GM18511 (cell line): ENCODE measurements around the gene MEX3C.

ENCODE experiments used
- ATAC-seq: cut with Tn5 transposase; IDR thresholded peaks from one replicate; pipeline ENCODE4 v1.9.1; 2021; ENCODE audit warnings: mild to moderate bottlenecking, moderate library complexity; ENCODE audit not compliant: unreplicated experiment

The MEX3C gene

DNA sequence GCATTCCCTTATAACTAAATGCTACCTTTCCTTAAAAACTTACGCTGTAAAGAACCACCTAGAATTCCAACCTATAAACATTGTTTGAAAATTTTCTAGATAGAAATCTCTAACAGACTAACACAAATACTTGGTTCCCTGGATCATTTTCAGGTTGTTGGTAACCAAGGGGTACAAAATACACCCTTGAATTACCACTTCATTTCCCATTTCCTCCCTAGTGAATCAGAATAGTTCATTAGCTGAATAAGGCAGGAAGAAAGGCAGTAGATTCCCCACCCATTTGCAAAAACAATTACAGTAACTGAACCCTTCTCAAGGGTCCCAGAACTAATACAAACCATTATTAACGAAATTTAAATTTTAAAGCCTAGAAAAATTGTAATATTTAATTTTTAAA, 5.5 kb downstream of the MEX3C start:
- no peak for ATAC-seq

DNA sequence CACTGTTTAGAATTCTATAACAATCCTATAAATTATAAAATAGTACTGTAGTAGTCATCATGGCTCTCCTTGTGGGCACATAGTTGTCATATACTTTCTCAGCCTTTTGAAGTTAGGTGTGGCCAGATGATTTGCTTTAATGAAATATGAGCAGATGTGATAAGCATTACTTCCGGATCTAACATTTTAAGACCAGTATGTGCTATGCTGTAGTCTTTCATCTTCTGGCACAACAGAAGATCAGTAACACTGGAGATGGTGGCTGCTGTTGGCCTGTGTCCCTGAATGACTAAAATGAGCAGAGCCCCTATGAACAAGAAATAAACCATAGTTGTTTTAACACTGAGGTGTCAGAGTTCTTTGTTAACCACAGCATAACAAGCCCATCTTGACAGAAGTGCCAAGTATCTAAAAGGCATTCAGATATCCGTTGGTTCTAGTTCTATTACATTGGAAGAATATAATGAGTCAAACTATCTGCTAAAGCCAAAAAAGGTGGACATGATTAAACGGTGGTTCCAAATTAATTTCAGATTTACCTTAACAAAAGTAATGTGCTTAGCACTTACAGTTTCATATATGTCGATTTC, 6.3 kb downstream of the MEX3C start:
- ATAC-seq, result no peak

DNA sequence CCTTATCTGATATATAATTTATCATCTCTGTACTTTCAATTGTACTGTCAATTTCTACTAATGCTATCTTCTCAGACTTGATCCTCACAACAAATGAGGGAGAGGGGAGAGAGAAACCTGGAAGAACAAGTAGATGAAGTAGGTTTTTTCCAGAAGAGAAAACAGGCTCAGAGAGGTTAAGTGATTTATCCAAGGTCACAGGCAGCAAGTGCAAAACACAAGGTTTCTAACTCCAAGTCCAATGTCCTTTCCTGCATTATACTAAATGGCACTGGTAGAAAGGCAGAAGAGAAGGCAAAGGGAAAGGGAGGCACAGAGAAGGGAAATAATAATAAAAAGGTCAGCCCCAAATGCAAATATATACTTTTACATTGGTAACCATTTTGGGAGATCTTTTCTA, 7.5 kb downstream of the MEX3C start:
- ATAC-seq, result no peak

DNA sequence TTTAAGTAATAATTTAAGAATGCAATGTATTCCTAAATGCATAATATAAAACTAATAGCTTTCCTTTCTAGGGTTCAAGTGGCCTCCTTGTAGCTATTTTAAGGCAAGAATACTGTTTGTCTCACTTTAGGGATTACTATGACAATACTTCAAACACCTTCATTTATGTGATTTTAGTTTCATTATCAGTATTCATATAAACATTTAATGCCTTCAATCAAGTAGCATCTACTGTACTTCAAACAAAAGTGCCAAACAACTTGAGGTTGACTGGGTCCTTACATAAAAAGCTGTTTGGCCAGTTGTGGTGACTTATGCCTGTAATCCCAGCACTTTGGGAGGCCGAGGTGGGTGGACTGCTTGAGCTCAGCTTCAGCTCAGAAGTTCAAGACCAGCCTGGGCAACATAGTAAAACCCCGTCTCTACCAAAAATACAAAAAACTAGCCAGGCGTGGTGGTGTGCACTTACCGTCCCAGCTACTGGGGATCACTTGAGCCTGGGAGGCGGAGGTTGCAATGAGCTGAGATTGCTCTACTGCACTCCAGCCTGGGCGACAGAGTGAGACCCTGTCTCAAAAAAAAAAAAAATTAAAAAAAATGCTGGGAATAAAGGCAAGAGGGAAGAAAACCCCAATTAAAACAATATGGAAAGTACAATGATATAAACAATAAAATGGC, 9.3 kb downstream of the MEX3C start:
- peak; percentile 59 for ATAC-seq

DNA sequence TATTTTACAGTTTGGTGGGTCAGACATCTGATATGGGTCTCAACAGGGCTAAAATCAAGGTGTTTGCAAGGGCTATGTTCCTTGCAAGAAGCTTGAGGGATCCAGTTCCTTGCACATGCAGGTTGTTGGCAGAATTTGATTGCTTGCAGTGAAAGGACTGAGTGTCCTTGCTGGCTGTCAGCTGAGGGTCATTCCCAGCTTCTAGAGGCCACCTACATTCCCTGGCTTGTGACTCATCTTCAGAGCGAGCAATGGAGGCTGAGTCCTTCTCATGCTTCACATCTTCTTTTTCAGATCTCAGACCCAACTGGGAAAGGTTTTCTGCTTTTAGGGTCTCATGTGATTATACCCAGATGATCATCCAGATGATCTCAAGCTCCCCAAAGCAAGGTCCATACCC, 12.4 kb downstream of the MEX3C start:
- ATAC-seq, result no peak

DNA sequence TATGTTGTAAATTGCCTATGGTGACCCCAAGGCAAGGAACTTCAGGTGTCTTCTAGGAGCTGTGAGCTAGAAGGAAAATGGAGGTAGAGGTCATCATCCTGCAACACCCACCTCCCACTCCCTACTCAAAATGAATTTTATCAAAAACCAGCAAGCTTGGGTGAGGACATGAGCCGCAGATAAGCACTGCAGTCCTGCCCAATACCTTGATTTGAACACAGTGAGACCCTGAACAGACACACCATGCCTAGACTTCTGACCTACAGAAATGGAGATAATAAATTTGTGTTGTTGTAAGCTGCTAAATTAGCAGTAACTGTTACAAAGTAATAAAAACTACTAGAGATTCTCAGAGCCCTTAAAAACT, 13.4 kb downstream of the MEX3C start:
- no peak for ATAC-seq

DNA sequence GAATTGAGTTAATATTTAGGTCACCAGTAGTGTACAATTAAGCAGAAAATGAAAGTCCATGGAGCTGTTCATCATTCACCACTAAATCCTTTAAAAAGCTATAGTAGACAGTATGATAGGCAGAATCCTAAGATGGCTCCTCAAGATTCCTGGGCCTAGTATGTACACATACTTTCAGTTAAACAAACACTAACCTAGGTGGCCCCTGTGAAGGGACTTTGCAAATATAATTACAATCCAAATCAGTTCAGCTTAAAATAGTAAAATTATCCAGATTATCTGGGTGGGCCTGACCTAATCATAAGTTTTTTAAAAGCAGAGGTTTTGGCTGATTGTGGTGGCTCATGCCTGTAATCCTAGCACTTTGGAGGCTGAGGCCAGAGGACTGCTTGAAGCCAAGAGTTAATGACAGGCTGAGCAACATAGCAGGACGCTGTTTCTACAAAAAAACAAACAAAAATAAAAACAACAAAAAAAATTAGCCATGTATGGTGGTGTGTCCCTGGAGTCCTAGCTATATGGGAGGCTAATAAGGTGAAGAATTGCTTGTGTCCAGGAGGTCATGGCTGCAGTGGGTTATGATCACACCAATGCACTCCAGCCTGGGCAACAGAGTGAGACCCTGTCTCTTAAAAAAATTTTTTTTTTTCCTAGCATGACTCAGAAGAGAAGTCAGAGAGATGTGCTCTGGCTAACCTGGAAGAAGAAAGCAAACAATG, 13.9 kb downstream of the MEX3C start:
- ATAC-seq, result no peak

DNA sequence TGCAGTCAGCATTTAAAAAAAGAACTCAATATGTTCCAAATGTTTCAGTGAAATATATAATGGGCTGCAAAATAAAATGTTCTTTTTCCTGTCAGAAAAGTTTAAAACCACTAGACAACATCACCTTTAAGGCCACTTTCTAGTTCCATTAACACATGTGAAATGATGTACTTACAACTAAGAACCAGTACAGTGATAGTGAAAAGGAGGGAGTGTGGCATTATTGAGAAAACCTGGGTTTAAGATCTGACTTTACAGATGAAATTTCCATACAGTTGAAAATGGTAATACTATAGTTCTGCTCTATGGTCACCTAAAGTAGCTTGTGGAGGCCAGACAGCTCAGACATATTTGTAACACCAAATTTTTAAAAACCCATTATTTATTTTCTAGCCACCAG, 14.7 kb downstream of the MEX3C start:
- ATAC-seq, result no peak

DNA sequence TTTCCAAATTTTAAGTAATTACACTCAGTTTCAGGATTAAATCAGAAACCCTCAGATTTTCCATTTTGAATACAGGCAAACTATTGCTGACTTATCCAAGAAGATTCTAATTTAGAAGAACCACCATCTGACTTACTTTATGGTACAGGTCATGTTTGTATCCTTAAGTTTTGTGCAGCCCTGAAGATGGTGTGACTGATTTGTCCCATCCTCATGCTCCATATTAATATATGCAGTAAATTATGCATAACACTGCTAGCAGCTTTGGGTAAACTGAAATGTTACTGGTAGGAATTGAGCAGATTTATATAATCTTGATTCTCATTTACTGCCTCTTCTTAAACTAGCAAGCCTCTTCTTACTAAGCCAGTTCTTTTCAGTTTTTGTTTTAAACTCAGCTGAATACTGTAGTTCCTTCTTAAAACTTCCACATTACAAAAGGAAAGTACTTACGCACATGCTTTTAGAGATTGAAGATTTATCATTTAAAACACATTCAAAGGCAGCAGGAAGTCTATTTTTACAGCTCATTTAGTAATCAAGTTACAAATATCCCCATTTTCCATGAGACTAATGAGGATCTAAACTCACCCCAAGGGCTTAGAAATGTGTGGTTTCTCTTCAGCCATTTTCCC, 25.7 kb downstream of the MEX3C start:
- peak; percentile 14 for ATAC-seq

DNA sequence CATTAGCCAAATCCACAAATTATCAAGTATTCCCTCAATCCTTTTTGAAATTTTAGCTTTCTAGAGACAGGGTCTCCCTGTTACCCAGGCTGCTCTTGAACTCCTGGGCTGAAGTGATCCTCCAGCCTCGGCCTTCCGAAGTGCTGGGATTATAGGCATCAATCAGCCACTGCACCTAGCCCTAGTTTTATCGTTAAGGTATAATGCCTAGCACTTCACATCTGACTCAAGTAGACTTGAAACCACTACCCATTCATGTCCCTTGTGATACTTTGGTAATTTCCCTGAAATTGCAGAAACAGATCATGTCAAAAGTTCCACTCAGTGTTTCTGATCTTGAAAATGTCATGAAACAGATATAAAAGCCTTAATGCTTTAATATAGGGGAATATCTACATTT, 26.3 kb downstream of the MEX3C start:
- ATAC-seq, result peak; percentile 67

DNA sequence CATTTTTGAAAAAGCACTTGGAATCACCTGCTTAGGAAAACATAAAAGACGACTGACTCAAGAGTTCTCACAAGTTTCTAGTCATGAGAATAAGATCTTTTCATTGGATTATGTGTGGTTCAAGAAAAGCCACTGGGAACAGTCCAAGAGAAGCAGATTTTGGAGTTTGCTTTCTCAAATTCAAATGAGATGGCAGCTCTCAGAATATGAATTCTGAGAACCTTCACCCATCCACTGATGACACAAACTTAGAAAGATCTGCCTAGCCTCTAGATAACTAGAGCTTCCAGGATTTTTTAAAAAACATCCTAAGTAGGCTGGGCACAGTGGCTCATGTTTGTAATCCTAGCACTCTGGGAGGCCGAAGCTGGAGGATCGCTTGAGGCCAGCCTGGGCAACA, 26.8 kb downstream of the MEX3C start:
- ATAC-seq, result no peak

DNA sequence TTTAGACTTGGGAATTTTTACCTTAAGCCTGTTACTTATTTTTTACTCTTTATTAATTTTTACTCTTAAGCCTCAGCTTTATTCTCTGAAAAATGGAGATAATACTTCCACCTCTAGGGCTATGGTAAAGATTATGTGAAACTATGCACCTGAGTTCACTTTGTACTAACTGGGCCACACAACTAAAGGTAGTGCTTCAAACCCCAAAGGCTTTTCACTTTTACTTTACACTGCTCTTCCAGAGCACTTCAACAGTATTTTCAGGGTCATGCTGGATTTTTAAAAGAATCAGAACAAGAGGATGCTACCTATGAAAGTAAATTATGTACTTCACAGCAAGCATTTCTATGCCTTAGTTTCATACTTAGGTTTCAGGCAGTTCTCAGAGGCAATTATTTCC, 27.8 kb downstream of the MEX3C start:
- ATAC-seq, result peak; percentile 39

DNA sequence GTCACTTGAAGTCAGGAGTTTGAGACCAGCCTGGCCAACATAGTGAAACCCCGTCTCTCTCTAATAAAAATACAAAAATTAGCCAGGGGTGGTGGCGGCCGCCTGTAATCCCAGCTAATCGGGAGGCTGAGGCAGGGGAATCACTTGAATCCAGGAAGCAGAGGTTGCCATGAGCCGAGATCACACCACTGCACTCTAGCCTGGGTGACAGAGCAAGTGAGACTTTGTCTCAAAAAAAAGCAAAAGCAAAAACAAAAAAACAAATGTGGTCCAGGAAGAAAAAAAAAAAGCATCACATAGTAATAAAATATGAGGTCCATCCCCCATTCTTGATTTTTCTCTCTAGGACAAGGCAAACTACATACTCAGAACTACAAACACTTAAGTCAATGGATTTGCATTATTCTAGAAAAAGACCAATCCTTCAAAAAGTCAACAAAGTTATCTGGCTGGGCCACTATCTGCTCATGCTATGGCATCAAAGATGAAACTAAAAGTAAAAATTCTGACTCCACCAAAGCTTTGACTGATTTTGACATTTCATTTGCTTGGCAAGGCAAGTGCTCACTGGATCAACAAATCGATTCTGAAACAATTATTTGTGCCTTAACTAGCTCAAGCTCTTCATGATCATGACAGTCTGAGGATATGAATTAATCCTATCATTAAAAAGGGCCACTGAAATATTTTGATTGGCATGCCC, 28.4 kb downstream of the MEX3C start:
- ATAC-seq, result peak; percentile 48

DNA sequence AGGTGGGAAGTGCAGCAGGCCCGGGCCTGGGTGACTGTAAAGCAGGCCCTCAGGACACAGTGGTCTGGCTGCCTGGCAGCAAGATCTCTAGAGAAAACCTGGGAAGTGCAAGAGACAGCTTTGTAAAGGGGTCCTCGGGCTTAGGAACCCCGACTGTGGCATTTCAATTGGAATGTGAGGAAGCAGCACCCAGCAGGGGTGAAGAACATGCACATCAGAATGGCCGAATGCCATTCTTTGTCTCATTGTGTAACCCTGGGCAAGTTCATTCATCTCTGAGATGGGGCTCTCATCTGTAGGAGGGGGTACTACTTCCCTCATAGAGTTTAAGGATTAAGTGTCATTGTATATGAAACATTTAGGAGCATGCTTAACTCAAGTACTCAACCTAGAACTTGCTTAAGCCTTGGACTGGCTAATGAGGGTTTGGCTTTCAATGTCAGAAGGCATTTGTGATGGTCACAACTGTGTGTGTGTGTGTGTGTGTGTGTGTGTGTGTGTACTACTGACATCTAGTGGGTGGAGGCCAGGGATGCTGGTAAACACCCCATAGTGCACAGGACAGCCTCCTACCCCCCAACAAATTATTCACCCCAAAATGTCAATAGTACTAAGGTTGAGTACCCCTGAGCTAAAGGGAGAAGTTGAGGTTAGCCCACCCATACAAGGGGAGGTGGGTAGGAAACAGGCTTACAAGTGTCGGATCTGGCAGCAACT, 29.3 kb downstream of the MEX3C start:
- ATAC-seq, result no peak

DNA sequence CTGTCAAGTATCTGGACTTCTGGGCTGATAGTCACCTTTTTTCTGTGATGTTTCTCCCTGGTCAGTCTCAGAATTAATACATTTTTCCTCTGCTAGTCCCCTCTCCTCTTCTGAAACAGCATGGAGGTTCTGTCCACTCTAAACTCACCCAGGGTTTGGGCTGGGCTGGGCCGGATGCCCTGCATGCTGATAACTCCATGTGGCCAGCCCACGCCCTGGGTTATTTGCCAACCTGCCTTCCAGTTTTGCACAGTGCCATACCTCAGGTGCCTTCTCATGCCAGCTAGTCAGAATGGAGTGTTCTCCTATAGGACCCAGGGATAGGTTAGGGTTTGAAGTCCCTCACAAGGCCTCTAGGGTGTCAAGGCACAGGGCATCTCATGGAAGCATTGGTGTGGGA, 32.2 kb downstream of the MEX3C start:
- no peak for ATAC-seq

DNA sequence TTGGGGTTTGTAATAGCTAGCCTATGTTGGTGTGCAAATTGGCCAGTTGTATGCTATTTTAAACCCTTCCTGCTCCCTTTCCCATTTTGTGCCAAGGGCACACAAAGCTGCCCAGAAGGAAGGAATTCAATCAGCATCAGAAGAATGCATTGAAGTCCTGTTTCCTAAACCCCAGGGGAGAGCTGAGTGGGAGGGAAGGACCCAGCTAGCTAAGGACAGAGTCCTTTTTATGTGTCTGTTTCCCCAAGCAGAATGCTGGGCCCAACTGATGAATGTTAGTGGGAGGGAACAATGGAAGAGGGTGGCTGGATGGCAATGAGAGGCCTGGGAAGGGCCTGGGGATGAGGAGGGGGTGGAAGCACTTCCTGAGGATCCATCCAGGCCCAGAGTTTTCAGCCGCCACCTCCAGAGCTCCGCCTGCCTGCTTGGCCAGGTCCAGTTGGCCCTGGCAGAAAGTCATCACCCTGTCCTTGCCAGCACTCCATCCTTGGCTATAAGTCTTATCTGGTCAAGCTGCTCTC, 32.7 kb downstream of the MEX3C start:
- no peak for ATAC-seq

DNA sequence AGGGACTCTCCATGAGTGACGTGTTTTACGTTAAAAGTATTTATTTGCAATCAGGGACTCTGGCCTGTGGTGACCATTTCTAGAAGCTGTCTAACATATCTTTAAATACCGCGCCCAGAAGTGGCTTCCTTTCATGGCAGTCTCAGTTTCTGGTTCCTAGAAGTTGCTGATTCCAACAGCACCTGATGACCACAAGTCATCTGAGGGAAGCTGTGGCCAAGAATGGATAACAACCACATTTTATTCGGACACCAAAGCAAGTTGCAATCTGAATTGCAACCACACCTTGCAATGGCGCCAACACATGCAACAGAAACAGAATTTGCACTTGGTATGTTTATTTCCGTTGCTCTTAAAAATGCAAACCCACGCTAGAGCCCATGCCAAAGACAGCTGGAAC, 33.1 kb downstream of the MEX3C start:
- ATAC-seq, result no peak

DNA sequence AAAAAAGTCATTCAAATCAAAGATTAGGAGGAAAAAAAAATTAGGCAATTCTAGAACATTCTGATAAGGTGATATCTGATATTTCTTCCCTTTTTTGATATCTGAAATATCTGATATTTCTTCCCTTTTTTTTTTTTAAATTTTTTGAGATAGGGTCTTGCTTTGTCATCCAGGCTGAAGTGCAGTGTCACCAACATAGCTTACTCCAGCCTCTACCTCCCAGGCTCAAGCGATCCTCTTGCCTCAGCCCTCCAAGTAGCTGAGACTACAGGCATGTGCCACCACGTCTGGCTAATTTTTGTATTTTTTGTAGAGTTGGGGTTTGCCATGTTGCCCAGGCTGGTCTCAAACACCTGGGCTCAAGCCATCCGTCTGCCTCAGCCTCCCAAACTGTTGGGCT, 33.9 kb downstream of the MEX3C start:
- no peak for ATAC-seq

DNA sequence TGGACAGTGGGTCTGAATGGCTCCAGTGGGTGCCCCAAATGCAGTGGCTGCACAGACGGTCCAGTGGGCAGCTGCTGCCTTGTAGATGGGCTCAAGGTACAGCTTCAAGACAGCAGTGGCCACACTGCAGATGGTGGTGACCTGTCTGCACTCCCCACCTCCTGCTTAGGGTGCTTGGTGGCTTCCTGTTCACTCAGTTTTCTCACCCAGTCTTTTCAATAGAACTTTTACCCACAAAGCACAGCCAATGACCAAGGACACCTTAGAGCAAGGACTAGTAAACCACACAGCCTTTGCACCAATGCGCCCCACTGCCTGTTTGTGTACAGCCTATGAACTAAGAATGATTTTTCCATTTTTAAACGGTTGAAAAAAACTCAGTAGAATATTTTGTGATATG, 34.9 kb downstream of the MEX3C start:
- no peak for ATAC-seq

DNA sequence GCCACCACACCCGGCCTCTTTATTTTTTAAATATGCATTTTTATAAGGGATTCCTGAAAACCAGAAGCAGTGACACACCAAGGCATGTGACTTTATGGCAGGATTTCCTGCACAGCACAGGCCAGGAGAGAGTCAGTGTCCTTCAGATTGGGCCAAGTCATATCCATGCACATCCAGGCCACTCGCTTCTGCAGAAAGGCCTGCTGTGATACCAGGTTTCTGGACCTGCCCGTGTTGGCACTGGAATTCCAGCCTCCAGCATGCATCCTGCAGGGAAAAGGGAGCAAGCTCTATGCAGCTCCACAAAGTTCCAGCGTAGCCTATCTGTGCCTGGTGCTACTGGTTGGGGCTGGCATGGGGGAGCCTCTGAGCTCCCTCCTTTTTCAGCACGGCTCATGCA, 36.8 kb downstream of the MEX3C start:
- no peak for ATAC-seq

DNA sequence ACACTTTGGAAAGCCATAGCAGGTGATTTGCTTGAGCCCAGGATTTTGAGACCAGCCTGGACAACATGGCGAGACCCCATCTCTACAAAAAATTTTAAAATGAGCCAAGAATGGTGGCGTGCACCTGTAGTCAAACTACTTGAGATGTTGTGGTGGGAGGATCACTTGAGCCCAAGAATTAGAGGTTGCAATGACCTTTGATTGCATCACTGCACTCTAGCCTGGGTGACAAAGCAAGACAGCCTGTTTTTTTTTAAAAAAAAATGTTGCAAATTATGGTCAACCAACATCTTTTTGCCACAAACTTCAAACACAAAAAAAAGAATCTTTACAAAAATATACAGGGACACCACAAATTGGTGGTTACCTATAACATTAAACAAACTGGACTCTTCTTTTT, 40.3 kb downstream of the MEX3C start:
- ATAC-seq, result no peak
